WERI-Rb-1 (cell line): ENCODE measurements around the gene ANO3.
"Not testable (repeated sequence)": the region's sequence is repeated elsewhere in the genome, so short reads cannot be mapped to it uniquely, and the experiment has no call there.

Experiments used
- DNase-seq: peaks from one replicate; pipeline ENCODE4 v3.0.0-alpha.2; 2020
- H3K27ac ChIP-seq: fragments of 250-450 bp; sonication (Bioruptor Pico); 2 replicates; pipeline ENCODE4 v1.5.1; 2020; ENCODE audit warnings: mild to moderate bottlenecking, moderate library complexity
- H3K27me3 ChIP-seq: fragments of 250-450 bp; sonication (Bioruptor Pico); 2 replicates; pipeline ENCODE4 v1.5.1; 2021; ENCODE audit warnings: mild to moderate bottlenecking, low read depth, moderate library complexity; ENCODE audit not compliant: insufficient read depth, severe bottlenecking
- H3K36me3 ChIP-seq: fragments of 250-450 bp; sonication (Bioruptor Pico); 2 replicates; pipeline ENCODE4 v1.5.1; 2020; ENCODE audit warnings: mild to moderate bottlenecking, moderate library complexity
- H3K4me3 ChIP-seq: 2 replicates; pipeline ENCODE4 v1.5.1; 2011; ENCODE audit warnings: low read depth, mild to moderate bottlenecking, control low read depth, low read length
- H3K9me3 ChIP-seq: fragments of 250-450 bp; sonication (Bioruptor Pico); 2 replicates; pipeline ENCODE4 v1.5.1; 2021; ENCODE audit warnings: mild to moderate bottlenecking, moderate library complexity; ENCODE audit not compliant: severe bottlenecking
- CTCF ChIP-seq: IDR thresholded peaks from 2 replicates; pipeline ENCODE4 v1.5.1; 2011; ENCODE audit warnings: low read depth, mild to moderate bottlenecking, control low read depth, inconsistent platforms, low read length

The ANO3 gene

GRCh38 chr11:26623076-26623659 lies 291.2 kb downstream of the ANO3 start:
- no peak for DNase-seq
- no peak overlapping the region for H3K27ac ChIP-seq
- peaks cover 4% of the 10 kb centered on the region for H3K27me3 ChIP-seq
- H3K36me3 ChIP-seq = no peaks in the 10 kb centered on the region
- TF ChIP-seq CTCF = no peak
- H3K9me3 ChIP-seq = no peaks in the 10 kb centered on the region
- no peak overlapping the region for H3K4me3 ChIP-seq

GRCh38 chr11:26626346-26626745 lies 294.4 kb downstream of the ANO3 start:
- no peak for DNase-seq
- no peak overlapping the region for H3K4me3 ChIP-seq
- no peak for TF ChIP-seq CTCF
- no peaks in the 10 kb centered on the region for H3K36me3 ChIP-seq
- peaks cover 4% of the 10 kb centered on the region for H3K27me3 ChIP-seq
- no peaks in the 10 kb centered on the region for H3K9me3 ChIP-seq
- no peak overlapping the region for H3K27ac ChIP-seq

GRCh38 chr11:26632691-26633159 lies 300.8 kb downstream of the ANO3 start:
- Histone ChIP-seq H3K36me3 (no peaks in the 10 kb centered on the region), H3K4me3 (no peak overlapping the region), H3K27ac (no peak overlapping the region), H3K27me3 (no peaks in the 10 kb centered on the region), H3K9me3 (no peaks in the 10 kb centered on the region)
- no peak for DNase-seq
- no peak for TF ChIP-seq CTCF

- not testable (repeated sequence) for H3K36me3 ChIP-seq, H3K4me3 ChIP-seq, H3K27ac ChIP-seq, H3K9me3 ChIP-seq, H3K27me3 ChIP-seq, DNase-seq
These were observed 311.4 kb downstream of the ANO3 start for GRCh38 chr11:26643314-26643713.

GRCh38 chr11:26649884-26650283 lies 318.0 kb downstream of the ANO3 start:
- Histone ChIP-seq H3K27me3 (peaks cover 7% of the 10 kb centered on the region), H3K27ac (no peak overlapping the region), H3K9me3 (no peaks in the 10 kb centered on the region), H3K4me3 (no peak overlapping the region), H3K36me3 (no peaks in the 10 kb centered on the region)
- DNase-seq = peak; percentile 72
- TF ChIP-seq CTCF = peak; percentile 68

GRCh38 chr11:26651916-26652315 lies 320.0 kb downstream of the ANO3 start:
- Histone ChIP-seq H3K9me3 (no peaks in the 10 kb centered on the region), H3K36me3 (no peaks in the 10 kb centered on the region), H3K27me3 (peaks cover 7% of the 10 kb centered on the region), H3K4me3 (no peak overlapping the region), H3K27ac (no peak overlapping the region)
- TF ChIP-seq CTCF = no peak
- no peak for DNase-seq
